ENCODE data around the gene MTPN.

The MTPN gene

DNA sequence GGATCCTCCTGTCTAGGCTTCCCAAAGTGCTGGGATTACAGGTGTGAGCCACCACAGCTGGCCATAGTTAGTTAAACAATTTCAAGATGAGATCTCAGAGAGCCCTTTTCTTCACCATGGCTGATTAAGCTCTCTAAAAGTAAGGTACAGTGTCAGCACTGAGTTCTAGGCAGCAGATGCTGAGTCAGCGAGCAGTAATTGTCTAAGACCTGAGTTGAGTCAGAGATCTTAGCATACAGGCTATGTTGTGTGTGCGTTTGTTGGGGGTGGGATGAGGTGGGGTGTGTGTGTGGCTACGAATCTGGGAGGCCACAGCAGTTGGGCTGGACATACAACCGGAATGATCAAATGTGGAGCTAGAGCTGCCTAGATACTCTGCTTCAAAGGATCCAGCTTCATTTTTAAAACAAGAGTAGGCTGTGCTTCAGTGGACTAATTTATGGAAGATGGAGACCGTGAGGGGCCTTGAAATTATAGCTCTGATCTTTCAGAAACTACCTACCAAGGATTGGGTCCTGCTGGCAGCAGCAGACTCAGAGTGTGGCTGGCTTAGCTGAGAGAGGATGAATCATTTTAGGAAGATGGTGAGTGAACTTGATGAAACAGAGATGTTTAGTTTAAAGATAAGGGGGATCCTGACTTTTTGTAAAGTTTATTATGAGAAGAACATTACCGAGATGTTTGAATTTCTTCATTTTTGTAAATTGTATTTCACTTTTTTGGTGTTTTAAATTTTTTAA, 17.5 kb upstream of the MTPN start:
- no peak overlapping the region for H3K4me3 ChIP-seq (ENCODE audit: low read depth, low read length)
- DNase-seq (ENCODE audit: low read depth) = no peak
- TF ChIP-seq, protein P1, sequence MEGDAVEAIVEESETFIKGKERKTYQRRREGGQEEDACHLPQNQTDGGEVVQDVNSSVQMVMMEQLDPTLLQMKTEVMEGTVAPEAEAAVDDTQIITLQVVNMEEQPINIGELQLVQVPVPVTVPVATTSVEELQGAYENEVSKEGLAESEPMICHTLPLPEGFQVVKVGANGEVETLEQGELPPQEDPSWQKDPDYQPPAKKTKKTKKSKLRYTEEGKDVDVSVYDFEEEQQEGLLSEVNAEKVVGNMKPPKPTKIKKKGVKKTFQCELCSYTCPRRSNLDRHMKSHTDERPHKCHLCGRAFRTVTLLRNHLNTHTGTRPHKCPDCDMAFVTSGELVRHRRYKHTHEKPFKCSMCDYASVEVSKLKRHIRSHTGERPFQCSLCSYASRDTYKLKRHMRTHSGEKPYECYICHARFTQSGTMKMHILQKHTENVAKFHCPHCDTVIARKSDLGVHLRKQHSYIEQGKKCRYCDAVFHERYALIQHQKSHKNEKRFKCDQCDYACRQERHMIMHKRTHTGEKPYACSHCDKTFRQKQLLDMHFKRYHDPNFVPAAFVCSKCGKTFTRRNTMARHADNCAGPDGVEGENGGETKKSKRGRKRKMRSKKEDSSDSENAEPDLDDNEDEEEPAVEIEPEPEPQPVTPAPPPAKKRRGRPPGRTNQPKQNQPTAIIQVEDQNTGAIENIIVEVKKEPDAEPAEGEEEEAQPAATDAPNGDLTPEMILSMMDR (IDR thresholded peaks at IDR 0.05; ENCODE audit: low read depth, low read length) = no peak
- no peak for TF ChIP-seq MYC (IDR thresholded peaks at IDR 0.05; ENCODE audit: low read depth, low read length)
- TF ChIP-seq, protein P2, sequence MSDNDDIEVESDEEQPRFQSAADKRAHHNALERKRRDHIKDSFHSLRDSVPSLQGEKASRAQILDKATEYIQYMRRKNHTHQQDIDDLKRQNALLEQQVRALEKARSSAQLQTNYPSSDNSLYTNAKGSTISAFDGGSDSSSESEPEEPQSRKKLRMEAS (IDR thresholded peaks at IDR 0.05; ENCODE audit: low read depth, low read length) = no peak
- no peak for TF ChIP-seq POLR2A (IDR thresholded peaks at IDR 0.05; ENCODE audit: extremely low read depth, insufficient read length)

DNA sequence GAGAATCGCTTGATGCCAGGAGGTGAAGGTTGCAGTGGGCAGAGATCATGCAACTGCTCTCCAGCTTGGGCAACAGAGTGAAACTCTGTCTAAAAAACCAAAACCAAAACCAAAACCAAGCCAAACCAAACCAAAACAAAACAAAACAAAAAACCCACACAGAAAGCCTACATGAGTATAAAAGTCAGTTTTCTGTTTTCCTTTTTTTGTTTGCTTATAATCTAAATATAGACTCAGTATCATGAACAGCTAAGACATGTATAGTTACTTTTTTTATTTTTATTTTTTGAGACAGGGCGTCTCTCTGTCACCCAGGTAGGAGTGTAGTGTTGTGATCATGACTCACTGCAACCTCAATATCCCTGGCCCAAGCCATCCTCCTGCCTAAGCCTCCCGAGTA, 16.8 kb upstream of the MTPN start:
- DNase-seq (ENCODE audit: low read depth) = no peak
- no peak overlapping the region for H3K4me3 ChIP-seq (ENCODE audit: low read depth, low read length)
- TF ChIP-seq MYC (IDR thresholded peaks at IDR 0.05; ENCODE audit: low read depth, low read length) (no peak), POLR2A (IDR thresholded peaks at IDR 0.05; ENCODE audit: extremely low read depth, insufficient read length) (no peak)
- TF ChIP-seq, protein P1 (IDR thresholded peaks at IDR 0.05; ENCODE audit: low read depth, low read length) = no peak
- TF ChIP-seq, protein P2 (IDR thresholded peaks at IDR 0.05; ENCODE audit: low read depth, low read length) = no peak

DNA sequence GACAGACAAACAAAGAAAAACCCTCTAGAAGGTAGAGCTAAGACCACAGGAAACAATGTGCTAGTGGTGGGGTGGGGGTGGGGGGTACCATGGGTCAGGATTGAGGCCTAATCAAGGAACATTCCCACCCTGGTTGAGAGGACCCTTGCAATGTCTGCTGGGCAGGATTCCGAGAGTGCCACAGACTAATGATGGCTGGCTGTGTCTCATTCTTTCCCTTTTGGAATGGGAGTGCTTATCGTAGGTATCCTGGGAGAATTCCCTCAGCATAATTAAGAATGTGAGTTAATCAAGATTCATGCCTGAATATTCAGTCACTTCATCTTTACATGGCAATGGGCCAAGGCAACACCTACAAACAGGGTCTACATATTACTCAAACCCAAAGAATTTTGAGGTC, 14.7 kb upstream of the MTPN start:
- no peak overlapping the region for H3K4me3 ChIP-seq (ENCODE audit: low read depth, low read length)
- TF ChIP-seq MYC (IDR thresholded peaks at IDR 0.05; ENCODE audit: low read depth, low read length) (no peak), POLR2A (IDR thresholded peaks at IDR 0.05; ENCODE audit: extremely low read depth, insufficient read length) (no peak)
- TF ChIP-seq, protein P1 (IDR thresholded peaks at IDR 0.05; ENCODE audit: low read depth, low read length) = no peak
- TF ChIP-seq, protein P2 (IDR thresholded peaks at IDR 0.05; ENCODE audit: low read depth, low read length) = no peak
- DNase-seq (ENCODE audit: low read depth) = no peak

DNA sequence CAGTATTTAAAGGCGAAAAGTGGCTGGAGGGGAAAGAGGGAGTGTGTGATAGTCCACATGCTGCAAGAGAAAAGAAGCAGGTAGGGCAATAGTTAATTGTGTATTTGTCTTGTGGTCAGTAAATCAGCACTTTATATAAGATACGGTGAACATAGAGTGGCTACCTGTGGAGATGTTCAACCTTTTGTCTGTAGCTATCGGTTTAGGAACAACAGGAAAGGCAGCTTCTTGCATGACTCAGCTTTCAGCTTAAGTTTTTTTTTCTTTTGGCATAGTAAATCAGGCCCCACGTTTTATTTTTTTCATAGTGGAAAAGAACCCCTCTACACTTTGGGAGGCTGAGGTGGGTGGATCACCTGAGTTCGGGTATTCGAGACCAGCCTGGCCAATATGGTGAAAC, 14.2 kb upstream of the MTPN start:
- DNase-seq (ENCODE audit: low read depth) = no peak
- TF ChIP-seq, protein P1 (IDR thresholded peaks at IDR 0.05; ENCODE audit: low read depth, low read length) = no peak
- TF ChIP-seq MYC (IDR thresholded peaks at IDR 0.05; ENCODE audit: low read depth, low read length) = no peak
- no peak overlapping the region for H3K4me3 ChIP-seq (ENCODE audit: low read depth, low read length)

DNA sequence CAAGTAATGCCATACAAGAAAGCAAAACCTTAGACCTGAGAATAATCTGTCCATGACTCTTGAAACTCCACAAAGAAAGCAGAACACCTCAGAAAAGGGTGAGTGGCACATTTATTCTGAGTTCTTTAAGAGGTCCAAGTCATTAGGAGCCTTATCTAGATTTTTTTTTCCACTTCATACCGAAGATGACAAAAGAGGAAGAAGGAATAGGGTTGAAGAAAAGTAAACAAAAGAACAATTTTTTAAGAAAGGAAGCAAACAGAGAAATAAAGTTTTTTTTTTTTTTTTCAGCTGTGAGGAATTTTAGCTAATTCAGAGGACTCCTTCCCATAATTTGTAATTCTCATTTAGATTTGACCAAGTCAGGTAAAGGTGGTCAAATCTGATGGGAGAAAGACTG, 13.1 kb upstream of the MTPN start:
- TF ChIP-seq, protein P1 (IDR thresholded peaks at IDR 0.05; ENCODE audit: low read depth, low read length) = no peak
- no peak for TF ChIP-seq POLR2A (IDR thresholded peaks at IDR 0.05; ENCODE audit: extremely low read depth, insufficient read length)
- TF ChIP-seq, protein P2 (IDR thresholded peaks at IDR 0.05; ENCODE audit: low read depth, low read length) = no peak
- no peak for TF ChIP-seq MYC (IDR thresholded peaks at IDR 0.05; ENCODE audit: low read depth, low read length)
- no peak for DNase-seq (ENCODE audit: low read depth)
- H3K4me3 ChIP-seq (ENCODE audit: low read depth, low read length) = no peak overlapping the region
